ENCODE data around the gene CNTN3. TPM values are rescaled to one million over a fixed set of nuclear protein-coding genes. Genes with fewer than 3 reads are reported as not detected.

CNTN3 gene
- total RNA-seq, 3 donors from 2014 or later (not counting 1 experiment from before 2014, with no cell fraction given): not detected

DNA sequence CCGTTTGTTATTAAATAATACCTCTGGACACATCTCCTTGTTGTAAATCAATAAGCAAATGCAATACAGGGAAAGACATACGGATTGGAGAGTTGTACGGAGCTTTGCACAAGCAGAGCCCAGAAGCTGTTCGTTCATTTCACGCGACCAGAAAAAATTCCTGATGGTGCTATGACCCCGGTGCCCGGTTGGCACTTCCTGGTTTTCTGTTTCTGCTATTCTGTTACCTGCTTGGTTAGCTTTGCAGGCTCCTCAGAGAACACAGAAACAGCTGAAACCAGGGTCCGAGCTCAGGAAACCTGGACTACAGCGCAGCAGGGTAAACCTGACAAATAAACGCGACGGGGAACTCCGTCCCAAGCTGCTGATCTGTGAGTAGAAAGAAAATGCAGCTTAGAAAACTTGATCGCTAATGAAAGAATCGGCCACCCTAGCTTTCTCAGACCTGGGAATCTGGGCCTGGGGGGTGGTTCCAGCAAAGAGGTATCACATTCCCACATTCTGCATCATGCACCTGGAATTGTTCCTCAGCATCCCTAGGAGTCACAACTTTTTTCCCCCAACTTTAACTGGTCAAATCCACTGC, 845 bp downstream of the CNTN3 start:
- peaks cover 5% of the 10 kb centered on the region for H3K9me3 ChIP-seq (ENCODE audit: control insufficient read depth, insufficient read depth, low read length)
- H3K36me3 ChIP-seq (ENCODE audit: control insufficient read depth, insufficient read depth, low read length): no peaks in the 10 kb centered on the region
- H3K4me1 ChIP-seq (ENCODE audit: control insufficient read depth, insufficient read depth, low read length): no peaks in the 10 kb centered on the region
- no peak overlapping the region for H3K4me3 ChIP-seq (ENCODE audit: low read length)
- ATAC-seq: no peak
- TF ChIP-seq CTCF (IDR thresholded peaks at IDR 0.05): no peak
- H3K4me1 Mint-ChIP-seq: no peaks in the 10 kb centered on the region
- no peaks in the 10 kb centered on the region for H3K36me3 Mint-ChIP-seq
- no peaks in the 10 kb centered on the region for H3K27me3 ChIP-seq (ENCODE audit: control insufficient read depth, insufficient read depth, low read length)
- no peak overlapping the region for H3K27ac Mint-ChIP-seq
- WGBS (ENCODE audit: insufficient coverage): 11% methylated on average over 16 of the region's 16 CpGs
- H3K27ac ChIP-seq (ENCODE audit: low read length): no peak overlapping the region
- H3K9me3 Mint-ChIP-seq: peaks cover 9 to 11% of the 10 kb centered on the region in 2 donors
- intact Hi-C loops (cut with micrococcal nuclease): no loop called here
- DNase-seq: no peak
- no peak overlapping the region for H3K4me3 Mint-ChIP-seq
- H3K27me3 Mint-ChIP-seq (ENCODE audit: low read depth in 2 of 2): peaks cover 8 to 9% of the 10 kb centered on the region in 2 donors

- H3K4me3 Mint-ChIP-seq: no peak overlapping the region
- no peaks in the 10 kb centered on the region for H3K36me3 Mint-ChIP-seq
- Histone ChIP-seq H3K9me3 (ENCODE audit: control insufficient read depth, insufficient read depth, low read length) (peaks cover 5% of the 10 kb centered on the region), H3K27ac (ENCODE audit: low read length) (no peak overlapping the region), H3K27me3 (ENCODE audit: control insufficient read depth, insufficient read depth, low read length) (no peaks in the 10 kb centered on the region), H3K36me3 (ENCODE audit: control insufficient read depth, insufficient read depth, low read length) (no peaks in the 10 kb centered on the region), H3K4me3 (ENCODE audit: low read length) (no peak overlapping the region), H3K4me1 (ENCODE audit: control insufficient read depth, insufficient read depth, low read length) (no peaks in the 10 kb centered on the region)
- ATAC-seq (no peak), DNase-seq (no peak)
- H3K9me3 Mint-ChIP-seq: peaks cover 9 to 11% of the 10 kb centered on the region in 2 donors
- intact Hi-C loops (cut with micrococcal nuclease): no loop called here
- H3K4me1 Mint-ChIP-seq: no peaks in the 10 kb centered on the region
- H3K27me3 Mint-ChIP-seq (ENCODE audit: low read depth in 2 of 2): peaks cover 8 to 9% of the 10 kb centered on the region in 2 donors
- H3K27ac Mint-ChIP-seq: no peak overlapping the region
- no peak for TF ChIP-seq CTCF (IDR thresholded peaks at IDR 0.05)
- 6% methylated on average over 1 of the region's 2 CpGs for WGBS (ENCODE audit: insufficient coverage)
These were observed 1.4 kb downstream of the CNTN3 start for GRCh38 chr3:74613060-74613459.

- Mint-ChIP-seq H3K4me3 (no peak overlapping the region), H3K36me3 (no peaks in the 10 kb centered on the region), H3K27ac (no peak overlapping the region), H3K4me1 (no peaks in the 10 kb centered on the region), H3K9me3 (peaks cover 9 to 11% of the 10 kb centered on the region in 2 donors), H3K27me3 (ENCODE audit: low read depth in 2 of 2) (peaks cover 8 to 9% of the 10 kb centered on the region in 2 donors)
- Histone ChIP-seq H3K27me3 (ENCODE audit: control insufficient read depth, insufficient read depth, low read length) (no peaks in the 10 kb centered on the region), H3K4me3 (ENCODE audit: low read length) (no peak overlapping the region), H3K9me3 (ENCODE audit: control insufficient read depth, insufficient read depth, low read length) (peaks cover 5% of the 10 kb centered on the region), H3K27ac (ENCODE audit: low read length) (no peak overlapping the region), H3K36me3 (ENCODE audit: control insufficient read depth, insufficient read depth, low read length) (no peaks in the 10 kb centered on the region), H3K4me1 (ENCODE audit: control insufficient read depth, insufficient read depth, low read length) (no peaks in the 10 kb centered on the region)
- ATAC-seq (no peak), DNase-seq (no peak)
- intact Hi-C loops (cut with micrococcal nuclease): no loop called here
- WGBS (ENCODE audit: insufficient coverage): no CpG with 5 or more reads among the region's 1 CpG
- TF ChIP-seq CTCF (IDR thresholded peaks at IDR 0.05): no peak
These were observed 3.3 kb downstream of the CNTN3 start for GRCh38 chr3:74611206-74611605.

- no peaks in the 10 kb centered on the region for H3K36me3 ChIP-seq (ENCODE audit: control insufficient read depth, insufficient read depth, low read length)
- no peak overlapping the region for H3K27ac Mint-ChIP-seq
- H3K4me3 Mint-ChIP-seq: no peak overlapping the region
- no peaks in the 10 kb centered on the region for H3K36me3 Mint-ChIP-seq
- no peak overlapping the region for H3K27ac ChIP-seq (ENCODE audit: low read length)
- no CpG with 5 or more reads among the region's 2 CpGs for WGBS (ENCODE audit: insufficient coverage)
- DNase-seq (no peak), ATAC-seq (no peak)
- H3K4me1 ChIP-seq (ENCODE audit: control insufficient read depth, insufficient read depth, low read length): no peaks in the 10 kb centered on the region
- peaks cover 11 to 20% of the 10 kb centered on the region in 2 donors for H3K9me3 Mint-ChIP-seq
- H3K9me3 ChIP-seq (ENCODE audit: control insufficient read depth, insufficient read depth, low read length): peaks cover 7% of the 10 kb centered on the region
- H3K4me3 ChIP-seq (ENCODE audit: low read length): no peak overlapping the region
- H3K27me3 Mint-ChIP-seq (ENCODE audit: low read depth in 2 of 2): no peaks in the 10 kb centered on the region
- TF ChIP-seq CTCF (IDR thresholded peaks at IDR 0.05): no peak
- H3K4me1 Mint-ChIP-seq: no peaks in the 10 kb centered on the region
- no peaks in the 10 kb centered on the region for H3K27me3 ChIP-seq (ENCODE audit: control insufficient read depth, insufficient read depth, low read length)
- intact Hi-C loops (cut with micrococcal nuclease): no loop called here
These were observed 6.7 kb downstream of the CNTN3 start for GRCh38 chr3:74607803-74608202.

Data from natural killer cell (primary cell).